Adipocyte (in vitro differentiated cells): ENCODE measurements around the gene NKD2.

ENCODE experiments used
- DNase-seq: peaks from one replicate; pipeline ENCODE4 v3.0.0-alpha.2; 2015; ENCODE audit warnings: low read depth
- H3K27me3 ChIP-seq: replicated peaks from 2 replicates; pipeline ENCODE4 v1.7.0; 2013; ENCODE audit warnings: mild to moderate bottlenecking, low read length, moderate library complexity; ENCODE audit not compliant: control insufficient read depth, insufficient read depth
- H3K36me3 ChIP-seq: 2 replicates; pipeline ENCODE4 v1.7.0; 2013; ENCODE audit warnings: low read length, mild to moderate bottlenecking, moderate library complexity; ENCODE audit not compliant: control insufficient read depth, insufficient read depth, severe bottlenecking
- H3K4me1 ChIP-seq: 2 replicates; pipeline ENCODE4 v1.7.0; 2013; ENCODE audit warnings: mild to moderate bottlenecking, low read length, moderate library complexity; ENCODE audit not compliant: control insufficient read depth, insufficient read depth
- H3K4me3 ChIP-seq: 2 replicates; pipeline ENCODE4 v1.7.0; 2013; ENCODE audit warnings: mild to moderate bottlenecking, low read length, moderate library complexity
- H3K9ac ChIP-seq: 2 replicates; pipeline ENCODE4 v1.7.0; 2013; ENCODE audit warnings: mild to moderate bottlenecking, low read length, moderate library complexity
- H3K9me3 ChIP-seq: 2 replicates; pipeline ENCODE4 v1.7.0; 2013; ENCODE audit warnings: mild to moderate bottlenecking, low read length, moderate library complexity; ENCODE audit not compliant: control insufficient read depth

NKD2 gene

DNA sequence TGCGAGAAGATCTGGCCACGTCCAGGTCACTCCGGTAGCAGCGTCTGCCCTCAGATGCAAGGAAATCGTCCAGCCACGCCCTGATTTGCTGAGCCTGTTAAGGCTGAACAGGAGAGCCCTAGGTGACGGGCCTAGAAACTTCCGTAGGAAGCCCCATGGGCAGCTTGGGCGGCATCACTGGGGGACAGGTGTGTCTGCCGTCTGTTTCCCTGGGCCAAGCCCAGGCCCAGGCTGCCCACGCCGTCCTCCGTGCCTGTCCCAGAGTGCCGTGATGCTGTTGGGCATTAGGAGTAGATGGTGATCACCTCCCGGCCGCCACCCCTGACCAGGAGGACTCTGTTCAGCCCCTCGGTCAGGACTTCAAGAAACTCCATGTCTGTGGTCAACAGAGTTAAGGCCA lies 43.5 kb downstream of the NKD2 start:
- no peak for DNase-seq
- Histone ChIP-seq H3K9me3 (no peaks in the 10 kb centered on the region), H3K4me3 (no peak overlapping the region), H3K27me3 (peaks cover 4% of the 10 kb centered on the region), H3K4me1 (peaks cover 3% of the 10 kb centered on the region), H3K36me3 (peaks cover 23% of the 10 kb centered on the region), H3K9ac (no peak overlapping the region)

DNA sequence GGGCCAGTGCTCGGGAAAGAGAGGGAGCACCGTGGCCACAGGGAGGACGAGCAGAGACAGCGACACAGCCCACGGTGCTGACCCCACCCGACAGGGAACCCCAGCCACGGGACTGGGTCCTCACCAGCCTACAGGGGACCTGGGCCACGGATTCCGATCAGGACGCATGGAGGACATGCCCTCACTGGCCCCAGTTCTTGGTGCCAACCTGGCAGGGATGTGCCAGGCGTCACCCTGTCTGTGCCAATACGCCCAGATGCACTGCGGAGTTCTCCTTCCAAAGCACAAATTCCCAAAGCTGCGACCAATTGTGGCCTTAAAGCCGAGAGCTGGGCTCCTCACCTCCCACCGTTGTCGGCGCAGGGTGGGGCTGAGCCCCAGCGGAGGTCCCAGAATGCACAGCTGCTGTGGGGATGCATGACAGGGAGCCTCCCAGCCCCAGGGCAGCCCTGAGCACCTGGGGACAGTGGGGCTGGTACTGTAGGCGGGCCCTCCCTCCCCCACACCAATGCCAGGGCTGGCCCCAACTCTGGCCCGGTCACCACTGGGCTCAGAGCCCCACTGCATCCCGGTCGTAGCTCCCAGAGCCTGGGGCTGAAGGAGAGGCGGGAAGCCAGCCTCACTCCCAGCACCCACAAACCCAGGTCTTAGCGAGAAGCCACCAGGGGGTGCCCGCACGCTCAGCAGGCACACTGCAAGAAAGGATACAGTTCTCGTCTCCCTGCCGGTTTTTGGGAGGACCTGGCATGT lies 44.2 kb downstream of the NKD2 start:
- H3K4me3 ChIP-seq = no peak overlapping the region
- peaks cover 4% of the 10 kb centered on the region for H3K27me3 ChIP-seq
- no peaks in the 10 kb centered on the region for H3K9me3 ChIP-seq
- peaks cover 30% of the 10 kb centered on the region for H3K36me3 ChIP-seq
- DNase-seq = no peak
- H3K9ac ChIP-seq = no peak overlapping the region
- H3K4me1 ChIP-seq = peaks cover 3% of the 10 kb centered on the region

DNA sequence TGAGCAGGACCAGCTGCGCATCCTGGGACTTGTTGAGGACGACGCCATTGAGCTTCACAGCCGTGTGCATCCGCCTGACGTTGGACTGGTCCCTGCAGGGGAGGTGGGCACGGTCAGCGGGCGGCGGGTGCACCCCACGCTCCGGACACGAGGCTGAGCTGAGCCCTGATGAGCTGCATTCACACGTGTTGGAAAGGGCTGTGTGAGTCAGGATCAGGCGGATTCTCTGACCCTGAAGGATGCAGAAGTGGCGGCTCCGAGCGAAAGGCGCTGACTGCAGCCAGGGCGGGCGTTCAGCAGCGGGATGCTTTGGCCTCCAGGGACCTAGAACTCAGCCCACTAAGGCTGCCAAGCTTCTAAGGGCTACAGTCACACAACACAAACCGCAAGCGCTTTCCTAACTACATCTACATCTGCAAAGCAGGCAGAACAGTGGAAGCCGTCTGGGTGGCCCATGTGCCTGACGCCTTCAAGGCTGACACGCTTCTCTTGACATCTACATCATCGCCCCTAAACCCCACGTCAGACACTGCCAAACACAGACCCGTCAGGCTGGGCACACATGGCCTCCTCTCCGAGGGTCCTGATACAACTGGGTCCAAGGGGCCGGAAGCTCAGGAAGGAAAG lies 44.9 kb downstream of the NKD2 start:
- H3K9ac ChIP-seq = no peak overlapping the region
- peaks cover 35% of the 10 kb centered on the region for H3K36me3 ChIP-seq
- H3K9me3 ChIP-seq = no peaks in the 10 kb centered on the region
- peaks cover 3% of the 10 kb centered on the region for H3K4me1 ChIP-seq
- peaks cover 4% of the 10 kb centered on the region for H3K27me3 ChIP-seq
- no peak overlapping the region for H3K4me3 ChIP-seq
- no peak for DNase-seq

DNA sequence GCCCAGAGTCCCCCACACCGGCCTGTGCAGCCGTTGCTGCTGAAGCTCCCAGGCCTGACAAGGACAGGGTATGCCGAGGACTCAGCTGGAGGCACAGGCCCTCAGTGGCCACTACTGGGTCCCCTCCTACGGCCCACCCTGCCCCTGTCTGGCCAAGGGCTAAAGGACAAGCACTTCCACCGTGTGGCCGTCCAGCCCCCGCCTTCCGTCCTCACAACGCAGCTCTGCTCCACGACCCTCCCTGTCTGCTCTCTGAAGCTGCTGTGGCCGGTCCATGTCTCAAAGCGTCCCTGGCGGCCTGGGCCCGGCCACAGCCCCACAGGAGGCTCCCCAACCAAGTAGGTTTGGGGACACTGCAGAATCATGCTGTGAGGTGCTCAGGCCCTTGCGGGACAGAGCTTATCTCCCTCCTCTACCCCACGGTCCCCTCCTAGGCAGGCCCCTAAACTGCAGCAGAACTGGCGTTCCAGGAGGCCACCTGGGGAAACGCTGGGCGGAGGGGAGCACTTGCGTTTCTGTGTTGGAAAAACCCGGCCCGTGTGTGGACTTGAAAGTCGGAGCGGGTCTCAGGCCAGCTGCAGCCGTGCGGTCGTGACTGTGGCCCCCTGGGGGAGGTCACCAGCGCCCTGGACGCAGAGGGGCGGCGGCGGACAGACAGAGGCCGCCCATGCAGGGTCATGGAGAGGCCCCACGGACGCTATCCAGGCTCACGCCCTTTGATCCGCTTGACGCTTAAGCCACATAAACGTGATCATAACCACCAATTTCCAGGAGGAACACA lies 45.6 kb downstream of the NKD2 start:
- peaks cover 39% of the 10 kb centered on the region for H3K36me3 ChIP-seq
- peaks cover 4% of the 10 kb centered on the region for H3K27me3 ChIP-seq
- no peak overlapping the region for H3K9ac ChIP-seq
- H3K9me3 ChIP-seq = no peaks in the 10 kb centered on the region
- DNase-seq = no peak
- H3K4me3 ChIP-seq = no peak overlapping the region
- H3K4me1 ChIP-seq = peaks cover 3% of the 10 kb centered on the region

DNA sequence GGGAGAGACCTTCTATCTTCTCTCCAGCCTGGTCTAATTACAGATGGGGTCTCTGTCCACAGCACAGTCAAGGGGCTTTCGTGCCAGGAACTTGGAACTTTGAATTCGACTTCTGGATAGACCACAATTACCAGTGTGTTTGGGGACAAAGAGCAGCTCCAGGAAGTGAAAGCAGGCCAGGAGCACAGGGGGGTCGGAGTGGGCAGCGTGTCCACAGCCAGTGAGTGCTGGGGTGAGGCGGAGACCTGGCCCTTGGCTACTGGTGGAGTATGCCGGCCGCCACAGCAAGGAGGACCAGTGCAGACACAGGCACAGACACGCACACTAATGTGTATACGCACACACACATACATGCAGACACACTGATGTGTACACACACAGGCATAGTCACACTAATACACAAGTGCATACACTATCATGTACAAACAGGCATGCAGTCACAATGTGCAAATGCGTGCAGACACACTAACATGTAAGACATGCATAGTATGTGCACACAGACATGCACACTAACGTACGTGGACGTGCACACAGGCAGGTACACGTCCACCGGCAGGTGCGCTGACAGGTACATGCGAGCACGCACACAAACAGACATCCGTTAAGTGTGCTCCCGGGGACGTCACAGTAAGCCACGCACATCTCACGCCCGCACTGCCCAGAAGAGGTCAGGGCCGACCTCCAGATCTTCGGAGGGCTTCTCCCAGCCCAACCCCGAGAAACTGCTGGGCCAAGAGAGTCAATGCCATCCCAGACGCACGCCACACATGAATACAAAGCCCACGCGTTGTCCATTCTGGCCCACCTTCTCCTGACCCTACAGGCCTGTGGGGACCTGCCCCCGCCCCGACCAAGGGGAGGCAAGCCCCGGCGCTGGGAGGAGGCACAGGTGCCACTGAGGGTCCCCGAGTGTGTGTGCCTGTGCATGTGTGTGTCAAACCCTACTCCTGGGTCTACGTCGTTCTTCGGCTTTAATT lies 46.5 kb downstream of the NKD2 start:
- H3K36me3 ChIP-seq = peaks cover 45% of the 10 kb centered on the region
- no peaks in the 10 kb centered on the region for H3K9me3 ChIP-seq
- H3K4me1 ChIP-seq = peaks cover 3% of the 10 kb centered on the region
- no peak for DNase-seq
- no peak overlapping the region for H3K4me3 ChIP-seq
- no peak overlapping the region for H3K9ac ChIP-seq
- H3K27me3 ChIP-seq = peaks cover 4% of the 10 kb centered on the region

DNA sequence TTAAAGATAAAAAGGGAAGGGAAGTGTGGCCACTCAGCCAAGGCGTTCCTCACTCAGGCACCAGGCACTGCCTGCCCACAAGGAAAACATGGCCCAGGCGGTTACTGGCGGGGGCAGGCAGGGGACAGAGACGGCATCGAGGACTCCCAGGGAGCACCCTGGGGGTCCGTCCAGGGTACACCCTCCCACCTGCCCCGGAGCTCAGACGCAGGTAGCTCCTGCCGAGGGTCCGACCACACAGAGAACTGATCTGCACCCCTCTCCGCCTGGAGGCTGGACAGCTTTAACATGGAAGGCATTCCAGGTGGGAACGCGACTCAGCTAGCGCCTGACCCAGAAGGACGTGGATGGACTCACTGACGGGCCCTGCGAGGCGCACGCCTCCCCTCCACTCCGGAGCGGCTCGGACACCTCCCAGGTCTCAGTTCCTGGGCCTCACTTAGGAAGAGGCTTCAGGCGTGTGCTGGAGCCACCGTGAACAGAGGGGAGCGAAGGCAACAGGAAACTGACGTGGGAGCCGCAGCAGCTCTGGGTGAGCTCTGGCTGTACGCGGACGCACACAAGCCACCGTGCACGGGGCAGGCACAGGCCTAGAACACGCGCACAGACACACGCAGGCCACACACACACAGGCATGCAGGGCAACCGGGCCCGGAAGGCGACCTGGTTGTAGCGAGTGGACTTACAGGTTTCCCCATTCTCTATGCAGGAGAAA lies 47.5 kb downstream of the NKD2 start:
- Histone ChIP-seq H3K9ac (no peak overlapping the region), H3K4me1 (peaks cover 3% of the 10 kb centered on the region), H3K36me3 (peaks cover 44% of the 10 kb centered on the region), H3K9me3 (no peaks in the 10 kb centered on the region), H3K4me3 (no peak overlapping the region), H3K27me3 (peaks cover 4% of the 10 kb centered on the region)
- DNase-seq = no peak

DNA sequence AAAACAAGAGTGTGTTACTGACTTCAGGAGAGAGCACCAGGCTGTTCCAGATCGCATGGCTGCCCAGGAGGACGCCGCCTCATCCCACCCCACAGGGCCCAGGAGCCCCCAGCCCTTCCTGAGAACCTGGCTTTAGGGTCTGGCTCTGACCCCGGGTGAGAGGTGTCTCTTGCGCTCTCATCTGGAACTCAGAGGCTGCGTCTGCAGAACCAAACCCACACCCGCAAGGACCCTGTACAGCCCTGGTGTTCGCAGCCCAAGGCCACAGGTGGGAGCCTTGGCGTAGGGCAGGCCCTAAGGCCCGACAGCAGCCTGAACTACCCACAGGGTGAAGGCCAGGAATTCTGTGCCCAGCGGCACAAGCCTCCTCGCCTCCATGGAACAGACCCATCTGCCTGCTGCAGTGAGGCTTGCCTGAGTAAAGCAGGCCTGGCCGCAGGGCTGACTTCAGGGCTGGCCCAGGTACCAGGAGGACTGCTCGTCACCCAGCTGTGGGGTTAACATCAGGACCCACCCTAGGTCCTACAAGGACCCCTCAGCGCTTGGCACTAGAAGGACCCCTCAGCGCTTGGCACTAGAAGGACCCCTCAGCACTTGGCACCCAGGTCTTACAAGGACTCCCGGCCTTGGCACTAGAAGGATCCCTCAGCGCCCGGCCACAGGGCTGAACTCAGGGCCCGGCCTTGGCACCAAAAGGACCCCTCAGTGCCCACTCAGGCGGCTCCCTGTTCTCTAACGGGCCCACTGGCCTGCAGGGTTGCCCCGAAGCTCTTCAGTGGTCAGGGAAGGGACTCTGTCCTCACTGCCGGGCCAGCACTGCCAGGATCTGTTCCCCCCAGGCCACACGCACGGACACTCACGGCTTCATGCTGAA lies 48.2 kb downstream of the NKD2 start:
- no peak for DNase-seq
- no peak overlapping the region for H3K4me3 ChIP-seq
- H3K27me3 ChIP-seq = no peaks in the 10 kb centered on the region
- H3K9me3 ChIP-seq = no peaks in the 10 kb centered on the region
- H3K4me1 ChIP-seq = peaks cover 3% of the 10 kb centered on the region
- peaks cover 39% of the 10 kb centered on the region for H3K36me3 ChIP-seq
- H3K9ac ChIP-seq = no peak overlapping the region

DNA sequence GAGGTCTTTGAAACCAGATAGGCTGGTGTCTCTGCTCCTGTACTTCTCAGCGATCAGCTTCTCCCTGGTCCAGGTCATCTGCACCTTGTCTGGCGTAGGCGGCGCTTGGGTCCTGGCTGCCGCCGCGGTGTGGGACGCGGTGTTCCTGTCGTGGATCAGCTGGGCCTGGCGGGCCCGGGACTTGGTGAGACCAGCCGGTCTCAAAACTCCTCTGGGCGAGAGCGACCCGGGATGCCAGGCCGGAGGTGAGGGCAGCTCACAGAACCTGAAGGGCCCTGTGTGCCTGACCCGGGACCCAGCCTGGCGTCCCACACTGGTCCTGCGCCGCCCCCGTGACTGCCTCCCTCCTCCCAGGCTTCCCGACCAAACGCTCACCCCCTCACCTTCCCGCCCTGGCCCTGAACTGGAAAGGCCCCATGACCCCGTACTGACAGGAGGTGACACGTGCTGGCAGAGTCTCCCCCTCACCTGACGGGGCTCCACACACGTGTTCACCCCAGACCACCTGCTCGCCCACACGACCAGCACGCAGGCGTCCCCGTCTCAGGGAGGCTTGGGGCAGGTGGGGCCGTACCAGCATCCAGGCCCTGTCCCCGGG lies 49.0 kb downstream of the NKD2 start:
- H3K27me3 ChIP-seq = no peaks in the 10 kb centered on the region
- DNase-seq = no peak
- H3K4me3 ChIP-seq = no peak overlapping the region
- H3K36me3 ChIP-seq = peaks cover 35% of the 10 kb centered on the region
- H3K9me3 ChIP-seq = no peaks in the 10 kb centered on the region
- peaks cover 3% of the 10 kb centered on the region for H3K4me1 ChIP-seq
- H3K9ac ChIP-seq = no peak overlapping the region

DNA sequence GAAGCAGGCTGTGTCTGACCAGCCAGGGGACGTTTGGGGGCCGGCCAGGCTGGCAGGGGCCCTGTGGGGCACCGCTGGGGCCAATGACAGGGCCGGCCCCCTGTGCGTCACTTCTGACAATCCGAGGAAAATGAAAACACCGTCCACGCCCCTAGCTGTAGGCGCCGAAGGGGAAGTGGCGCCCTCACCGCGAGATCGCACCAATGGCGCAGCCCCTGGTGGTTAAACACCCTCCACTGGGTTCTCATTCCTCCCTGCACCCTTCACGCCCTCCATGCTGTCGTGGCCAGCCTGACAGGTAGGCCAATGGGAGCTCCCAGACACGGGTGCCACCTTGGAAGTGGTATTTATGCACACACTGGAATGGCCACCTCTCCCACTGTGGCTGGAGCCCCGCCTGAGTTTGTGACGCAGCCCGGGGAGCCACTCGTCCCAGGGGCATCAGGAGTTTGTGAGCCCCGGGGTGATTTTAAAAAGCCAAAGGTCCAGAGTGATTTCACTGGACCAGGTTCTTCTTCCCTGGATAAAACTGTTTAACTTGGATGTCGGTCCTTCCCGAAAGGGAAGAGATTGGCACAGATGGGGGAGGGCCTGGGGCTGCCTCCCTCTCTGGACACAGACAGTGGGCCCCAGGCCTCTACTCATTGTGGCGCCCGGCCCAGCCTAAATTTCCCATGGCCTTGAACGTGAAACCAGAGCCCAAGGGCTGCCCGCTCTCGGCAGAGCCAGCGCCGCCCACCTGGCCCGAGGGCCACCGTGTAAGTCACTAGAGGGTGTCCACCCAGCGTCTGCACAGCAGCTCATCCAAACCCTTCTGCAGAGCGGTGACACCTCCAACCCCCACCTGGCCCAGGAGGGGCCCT lies 49.7 kb downstream of the NKD2 start:
- H3K36me3 ChIP-seq = peaks cover 39% of the 10 kb centered on the region
- no peak overlapping the region for H3K9ac ChIP-seq
- H3K4me1 ChIP-seq = peaks cover 3% of the 10 kb centered on the region
- H3K27me3 ChIP-seq = no peaks in the 10 kb centered on the region
- H3K4me3 ChIP-seq = no peak overlapping the region
- no peak for DNase-seq
- no peaks in the 10 kb centered on the region for H3K9me3 ChIP-seq
